GM18951 (cell line): ENCODE measurements around the gene CDH7.

Experiments
- POLR2A ChIP-seq: IDR thresholded peaks from 4 replicates; pipeline ENCODE4 v1.6.1; 2011; ENCODE audit warnings: mild to moderate bottlenecking; ENCODE audit not compliant: insufficient read length, insufficient read depth; ENCODE audit errors: extremely low read depth
- in situ Hi-C: fragments of 300-500 bp; cut with MboI; formaldehyde crosslinking; loops from one replicate; pipeline ENCODE4 v1.12.0; 2022; ENCODE audit warnings: low sequenced_read_pairs, mixed read lengths, inconsistent platforms; ENCODE audit not compliant: unreplicated experiment

Gene CDH7

GRCh38 chr18:65750389-65751154 lies at the start of gene CDH7:
CDH7 (plus strand) TSS chr18:65751012; CDS start chr18:65762843, 11,831 bp downstream.
- in situ Hi-C loops = no loop called here
- TF ChIP-seq POLR2A = no peak

DNA sequence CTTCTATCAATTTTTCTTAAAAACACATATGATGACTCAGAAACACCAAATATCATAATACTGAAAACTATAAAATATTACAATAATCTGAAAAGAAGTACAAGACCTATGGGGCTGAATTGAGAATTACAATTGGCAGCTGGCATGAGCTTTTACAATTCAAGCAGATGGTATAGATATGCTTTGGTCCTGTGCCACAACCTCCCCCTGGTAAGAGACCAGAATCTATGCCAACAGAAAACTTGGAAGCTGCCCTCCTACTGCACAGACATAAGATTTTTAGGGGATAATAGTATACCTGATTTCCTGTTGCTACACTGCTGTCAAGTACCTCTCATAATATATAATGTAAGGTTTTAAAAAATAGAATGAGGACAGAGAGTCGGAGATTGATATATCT lies 46.8 kb upstream of the CDH7 start:
- TF ChIP-seq POLR2A = no peak
- in situ Hi-C loops = no loop called here

DNA sequence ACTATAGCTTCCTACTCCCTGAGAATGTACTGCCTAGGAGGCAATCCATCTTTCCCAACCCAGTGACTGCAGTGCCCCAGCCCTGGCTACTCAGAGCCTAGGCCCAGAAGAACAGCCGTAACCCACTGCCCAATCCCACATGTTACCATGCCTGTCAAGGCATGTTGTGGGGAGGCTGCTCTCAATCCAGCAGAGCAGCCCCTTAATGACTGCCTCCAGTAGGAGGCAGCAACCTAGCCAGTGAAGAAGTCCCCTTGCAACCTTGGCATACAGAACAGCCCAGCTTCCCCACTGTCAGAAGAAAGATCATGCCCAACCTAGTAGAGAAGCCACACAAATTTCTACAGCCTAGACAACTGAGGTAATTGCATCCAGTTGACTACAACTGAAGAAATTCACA lies 44.2 kb upstream of the CDH7 start:
- no peak for TF ChIP-seq POLR2A
- in situ Hi-C loops = no loop called here

GRCh38 chr18:65711493-65711892 lies 39.3 kb upstream of the CDH7 start:
- in situ Hi-C loops = no loop called here
- no peak for TF ChIP-seq POLR2A

DNA sequence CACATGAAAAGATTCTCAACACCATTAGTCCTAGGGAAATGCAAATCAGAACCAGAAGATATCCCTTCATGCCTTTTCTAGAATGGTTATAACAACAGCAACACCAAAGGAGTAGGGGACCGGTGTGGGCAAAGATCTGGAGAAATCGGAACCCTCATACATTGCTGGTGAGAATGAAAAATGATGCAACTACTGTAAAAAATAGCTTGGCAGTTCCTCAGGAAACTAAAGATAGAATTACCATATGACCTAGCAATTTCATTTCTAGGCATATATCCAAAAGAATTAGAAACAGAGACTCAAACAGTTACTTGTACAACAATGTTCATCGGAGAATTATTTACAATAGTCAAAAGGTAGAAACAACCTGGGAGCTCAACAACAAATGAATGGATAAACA lies 29.2 kb upstream of the CDH7 start:
- TF ChIP-seq POLR2A = no peak
- in situ Hi-C loops = no loop called here

DNA sequence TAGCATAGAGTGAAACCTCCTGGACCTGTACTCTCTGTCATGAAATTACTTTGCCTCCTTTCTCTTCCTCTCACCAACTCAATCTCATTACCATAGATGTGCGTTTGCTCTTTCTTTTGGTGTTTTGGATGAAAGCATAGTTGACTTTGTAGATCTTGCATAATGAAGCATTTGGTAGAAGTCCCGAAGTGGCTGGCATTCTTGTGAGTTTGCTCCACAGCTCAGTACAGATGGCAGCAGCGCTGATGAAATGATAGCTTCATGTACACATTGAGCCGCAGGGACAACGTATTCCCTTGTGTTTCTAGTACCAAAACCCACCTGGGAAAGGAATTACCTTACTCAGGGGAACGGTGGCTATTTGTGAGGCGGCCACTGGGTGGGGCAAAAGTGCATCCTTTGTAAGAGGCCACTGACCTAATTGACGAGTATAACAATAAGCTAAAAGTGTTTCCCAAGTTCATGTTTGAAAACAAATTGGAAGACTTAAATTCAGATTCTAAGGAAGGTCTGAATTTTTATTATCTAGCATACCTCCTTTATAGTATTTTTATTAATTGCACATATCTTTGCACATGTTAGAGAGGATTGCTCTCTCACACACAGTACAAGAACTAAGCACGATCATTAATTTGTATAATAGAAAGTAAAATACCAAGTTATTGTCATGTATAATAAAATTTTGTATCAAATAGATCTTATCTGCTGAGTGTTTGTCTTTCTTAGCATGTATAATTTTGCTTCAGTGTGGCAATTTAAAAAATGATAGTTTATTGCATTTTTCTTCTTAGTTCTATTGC lies 25.4 kb upstream of the CDH7 start:
- TF ChIP-seq POLR2A = no peak
- in situ Hi-C loops = no loop called here

- in situ Hi-C loops = no loop called here
- no peak for TF ChIP-seq POLR2A
Observed at GRCh38 chr18:65735155-65735554, 15.7 kb upstream of the CDH7 start.

GRCh38 chr18:65737471-65737955 lies 13.3 kb upstream of the CDH7 start:
- in situ Hi-C loops = no loop called here
- TF ChIP-seq POLR2A = no peak

GRCh38 chr18:65746936-65747335 lies 3.9 kb upstream of the CDH7 start:
- no peak for TF ChIP-seq POLR2A
- in situ Hi-C loops = no loop called here

DNA sequence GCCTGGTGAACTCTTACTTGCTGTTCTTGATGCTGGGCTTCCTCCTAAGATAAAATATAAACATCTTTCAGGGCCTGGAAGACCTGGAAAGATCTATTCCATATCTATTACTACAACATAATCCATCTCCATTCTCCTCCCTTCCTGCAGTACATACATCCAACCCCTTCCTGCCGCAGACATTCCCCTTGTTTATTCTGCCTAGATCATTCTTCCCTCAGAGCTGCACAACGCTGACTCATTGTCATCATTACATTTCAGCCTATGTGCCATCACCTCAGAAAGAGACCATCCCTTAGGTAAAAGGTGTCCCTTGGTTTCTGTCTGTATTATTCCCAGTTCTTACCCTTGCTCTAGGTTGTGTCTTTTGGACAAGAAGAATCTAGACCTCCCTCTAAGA lies 2.5 kb upstream of the CDH7 start:
- no peak for TF ChIP-seq POLR2A
- in situ Hi-C loops = no loop called here

DNA sequence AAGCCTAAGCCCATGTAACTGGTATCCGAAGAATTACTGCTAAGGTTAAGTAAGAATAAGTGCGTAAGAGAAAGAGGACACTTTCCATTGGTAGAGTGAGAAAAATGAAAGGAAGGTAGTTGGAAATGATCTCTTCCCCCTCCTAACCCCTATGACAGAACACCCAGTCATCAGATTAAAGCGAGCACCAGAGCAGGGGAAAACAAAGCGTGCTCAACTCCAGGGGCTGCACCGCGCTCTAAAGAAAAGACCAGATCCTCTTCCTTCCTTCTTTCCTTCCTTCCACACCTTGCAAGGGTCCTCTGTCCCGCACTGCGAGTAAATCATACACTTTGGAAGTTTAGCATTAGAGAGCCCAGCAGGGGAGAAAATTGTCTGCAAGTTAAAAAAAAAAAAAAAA lies 971 bp upstream of the CDH7 start:
- no peak for TF ChIP-seq POLR2A
- in situ Hi-C loops = no loop called here

DNA sequence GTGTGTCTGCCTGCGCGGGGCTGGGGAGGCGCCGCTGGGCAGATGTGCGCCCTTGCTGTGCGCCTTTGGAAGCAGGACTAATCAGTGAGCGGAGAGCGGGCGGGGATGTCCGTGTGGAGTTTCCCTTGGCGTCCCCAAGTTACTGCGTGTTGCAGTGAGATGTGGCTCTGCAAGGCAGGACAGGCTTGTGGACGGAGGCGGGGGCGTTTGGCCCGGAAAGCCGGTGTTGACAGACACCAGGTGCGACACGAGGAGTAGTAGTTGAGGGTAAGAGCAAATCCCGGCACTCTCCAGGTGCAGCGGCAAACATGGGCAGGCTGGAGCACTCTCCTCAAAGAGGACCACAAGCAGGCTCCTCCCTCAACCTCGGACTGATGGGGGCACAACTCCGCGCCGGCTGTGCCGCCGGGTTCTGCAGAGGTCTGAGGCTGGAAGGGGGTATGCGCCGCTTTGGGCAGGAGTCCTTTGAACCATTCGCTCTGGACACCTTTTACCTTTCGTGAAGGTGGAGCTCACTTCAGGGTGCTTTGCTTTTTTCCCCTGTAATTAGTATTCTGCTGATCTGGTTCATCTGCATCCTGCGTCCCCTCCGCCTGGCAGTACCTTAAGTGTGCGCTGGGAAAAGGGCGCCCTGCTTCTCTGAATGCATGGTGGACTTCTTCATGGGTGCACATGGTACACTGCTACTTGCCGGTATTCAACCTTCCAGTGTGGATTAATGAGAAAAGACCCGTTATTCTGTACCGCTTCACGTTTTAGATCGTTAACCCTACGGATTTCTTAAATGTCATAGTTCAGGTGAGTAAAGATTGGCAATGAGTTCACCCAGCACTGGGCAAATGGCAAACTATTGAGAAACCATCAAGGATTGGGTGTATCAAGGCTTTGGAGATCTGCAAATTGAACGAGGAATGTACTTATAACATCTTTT lies 608 bp downstream of the CDH7 start:
- no peak for TF ChIP-seq POLR2A
- in situ Hi-C loops = no loop called here
